PFSK-1 (cell line): ENCODE data around the gene ELOVL2.
A peak's percentile ranks its signal among the peaks of the same experiment; 100 is the strongest.

ENCODE experiments used
- FOXP2 ChIP-seq: optimal IDR thresholded peaks from 2 replicates; pipeline ENCODE3; 2011; ENCODE audit warnings: borderline replicate concordance, control low read depth, inconsistent platforms; ENCODE audit not compliant: insufficient read depth; ENCODE audit errors: extremely low read length, extremely low read depth
- POLR2AphosphoS5 ChIP-seq: IDR thresholded peaks from 2 replicates; pipeline ENCODE4 v1.6.1; 2012; ENCODE audit warnings: low read depth, mild to moderate bottlenecking, control low read depth, low read length, moderate library complexity
- SIN3A ChIP-seq: IDR thresholded peaks from 2 replicates; pipeline ENCODE4 v1.6.1; 2012; ENCODE audit warnings: mild to moderate bottlenecking, low read length, moderate library complexity, borderline replicate concordance; ENCODE audit not compliant: insufficient read depth
- TAF1 ChIP-seq: IDR thresholded peaks from 2 replicates; pipeline ENCODE4 v1.6.1; 2012; ENCODE audit warnings: low read length, control low read depth, borderline replicate concordance; ENCODE audit not compliant: insufficient read depth
- TF ChIP-seq, protein P1 (sequence below), 2 experiments: IDR thresholded peaks; 2 replicates each; pipeline versions ENCODE4 v1.6.1 to v1.8.0; 2011 to 2012; ENCODE audit warnings: low read depth in 2 of 2, low read length in 2 of 2, control low read depth in 1 of 2, inconsistent platforms in 1 of 2, mild to moderate bottlenecking in 1 of 2, moderate library complexity in 1 of 2; ENCODE audit not compliant: insufficient read depth in 1 of 2

GRCh38 chr6:11050731-11051130 is 6.6 kb upstream of the ELOVL2 start:
- TF ChIP-seq TAF1 (no peak), POLR2AphosphoS5 (no peak), SIN3A (no peak; the same call in 1 of the 2 replicates), FOXP2 (peak; percentile 36)
- TF ChIP-seq, protein P1, sequence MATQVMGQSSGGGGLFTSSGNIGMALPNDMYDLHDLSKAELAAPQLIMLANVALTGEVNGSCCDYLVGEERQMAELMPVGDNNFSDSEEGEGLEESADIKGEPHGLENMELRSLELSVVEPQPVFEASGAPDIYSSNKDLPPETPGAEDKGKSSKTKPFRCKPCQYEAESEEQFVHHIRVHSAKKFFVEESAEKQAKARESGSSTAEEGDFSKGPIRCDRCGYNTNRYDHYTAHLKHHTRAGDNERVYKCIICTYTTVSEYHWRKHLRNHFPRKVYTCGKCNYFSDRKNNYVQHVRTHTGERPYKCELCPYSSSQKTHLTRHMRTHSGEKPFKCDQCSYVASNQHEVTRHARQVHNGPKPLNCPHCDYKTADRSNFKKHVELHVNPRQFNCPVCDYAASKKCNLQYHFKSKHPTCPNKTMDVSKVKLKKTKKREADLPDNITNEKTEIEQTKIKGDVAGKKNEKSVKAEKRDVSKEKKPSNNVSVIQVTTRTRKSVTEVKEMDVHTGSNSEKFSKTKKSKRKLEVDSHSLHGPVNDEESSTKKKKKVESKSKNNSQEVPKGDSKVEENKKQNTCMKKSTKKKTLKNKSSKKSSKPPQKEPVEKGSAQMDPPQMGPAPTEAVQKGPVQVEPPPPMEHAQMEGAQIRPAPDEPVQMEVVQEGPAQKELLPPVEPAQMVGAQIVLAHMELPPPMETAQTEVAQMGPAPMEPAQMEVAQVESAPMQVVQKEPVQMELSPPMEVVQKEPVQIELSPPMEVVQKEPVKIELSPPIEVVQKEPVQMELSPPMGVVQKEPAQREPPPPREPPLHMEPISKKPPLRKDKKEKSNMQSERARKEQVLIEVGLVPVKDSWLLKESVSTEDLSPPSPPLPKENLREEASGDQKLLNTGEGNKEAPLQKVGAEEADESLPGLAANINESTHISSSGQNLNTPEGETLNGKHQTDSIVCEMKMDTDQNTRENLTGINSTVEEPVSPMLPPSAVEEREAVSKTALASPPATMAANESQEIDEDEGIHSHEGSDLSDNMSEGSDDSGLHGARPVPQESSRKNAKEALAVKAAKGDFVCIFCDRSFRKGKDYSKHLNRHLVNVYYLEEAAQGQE (IDR thresholded peaks at IDR 0.05; ENCODE audit: insufficient read depth in 1 of 2, low read depth in 2 of 2, low read length in 2 of 2), result no peak
